K562 (cell line): ENCODE data around the gene SPATA32. TPM values are rescaled to one million over a fixed set of nuclear protein-coding genes. Genes with fewer than 3 reads are reported as not detected.

Experiments used
- ARID1B ChIP-seq: fragments of 450-650 bp; IDR thresholded peaks from 2 replicates; pipeline ENCODE4 v1.6.1; 2016; ENCODE audit warnings: antibody characterized with exemption, mild to moderate bottlenecking, inconsistent platforms
- CTCF ChIP-seq, 3 experiments: IDR thresholded peaks in 2 of 3; conservative IDR thresholded peaks in 1 of 3; 2 replicates each; pipeline ENCODE4 v1.5.1; 2011 to 2012; ENCODE audit warnings: low read length in 3 of 3, mild to moderate bottlenecking in 3 of 3, control low read depth in 2 of 3, improper control_type of control experiment in 1 of 3, inconsistent platforms in 1 of 3, low read depth in 1 of 3, mixed read lengths in 1 of 3, moderate library complexity in 1 of 3; ENCODE audit not compliant: insufficient read depth in 2 of 3
- GTF2A2 ChIP-seq: IDR thresholded peaks from 2 replicates; pipeline ENCODE4 v1.6.1; 2016; ENCODE audit warnings: mild to moderate bottlenecking, missing genetic modification characterization, missing compliant biosample characterization
- GTF2E2 ChIP-seq: fragments of 200-800 bp; sonication (Bioruptor generic); IDR thresholded peaks from 2 replicates; pipeline ENCODE4 v1.6.1; 2016; ENCODE audit warnings: missing genetic modification characterization, missing compliant biosample characterization
- HIVEP1 ChIP-seq: fragments of 250-450 bp; sonication (Bioruptor Pico); IDR thresholded peaks from 2 replicates; pipeline ENCODE4 v1.4.0; 2020; ENCODE audit warnings: mild to moderate bottlenecking
- KHSRP ChIP-seq: fragments of 450-650 bp; IDR thresholded peaks from 2 replicates; pipeline ENCODE4 v1.6.1; 2017
- NKRF ChIP-seq: fragments of 450-650 bp; IDR thresholded peaks from 2 replicates; pipeline ENCODE4 v1.6.1; 2016; ENCODE audit warnings: borderline replicate concordance
- NONO ChIP-seq, 2 experiments: fragments of 200-400 bp in 1 of 2; fragments of 450-650 bp in 1 of 2; formaldehyde crosslinking in 1 of 2; IDR thresholded peaks; 2 replicates each; pipeline ENCODE4 v1.6.1; 2017; ENCODE audit warnings: low read depth in 2 of 2, mild to moderate bottlenecking in 2 of 2, moderate library complexity in 2 of 2, low read length in 1 of 2
- NR2C1 ChIP-seq, 2 experiments: fragments of 450-650 bp; IDR thresholded peaks; 2 replicates each; pipeline ENCODE4 v1.6.1; 2017; ENCODE audit warnings: mild to moderate bottlenecking in 2 of 2, antibody characterized with exemption in 1 of 2, inconsistent platforms in 1 of 2, missing compliant biosample characterization in 1 of 2, missing genetic modification characterization in 1 of 2
- RNF219 ChIP-seq: fragments of 250-450 bp; sonication (Bioruptor Pico); IDR thresholded peaks from 2 replicates; pipeline ENCODE4 v1.5.0; 2022; ENCODE audit warnings: mild to moderate bottlenecking
- TAF7 ChIP-seq: fragments of 450-650 bp; IDR thresholded peaks from 2 replicates; pipeline ENCODE4 v1.6.1; 2016; ENCODE audit warnings: missing genetic modification characterization, missing compliant biosample characterization
- TEAD1 ChIP-seq, 2 experiments: fragments of 450-650 bp in 1 of 2; sonication (generic) in 1 of 2; formaldehyde crosslinking; IDR thresholded peaks; 2 replicates each; pipeline versions ENCODE4 v1.4.0 to v1.8.0; 2020 to 2022; ENCODE audit warnings: mild to moderate bottlenecking in 2 of 2, missing genetic modification reagents in 1 of 2
- UBTF ChIP-seq, 2 experiments: IDR thresholded peaks; 2 replicates each; pipeline ENCODE4 v1.6.1; 2012; ENCODE audit warnings: improper control_type of control experiment in 2 of 2, low read depth in 2 of 2, low read length in 2 of 2, borderline replicate concordance in 1 of 2
- ZBTB7A ChIP-seq: IDR thresholded peaks from 2 replicates; pipeline ENCODE4 v1.6.1; 2011; ENCODE audit warnings: low read depth, mild to moderate bottlenecking, low read length, moderate library complexity, borderline replicate concordance; ENCODE audit not compliant: control insufficient read depth
- ZNF347 ChIP-seq: fragments of 450-650 bp; formaldehyde crosslinking; IDR thresholded peaks from 2 replicates; pipeline ENCODE4 v1.4.0; 2020; ENCODE audit warnings: low read depth, mild to moderate bottlenecking, moderate library complexity
- ZNF695 ChIP-seq: fragments of 450-650 bp; formaldehyde crosslinking; IDR thresholded peaks from 2 replicates; pipeline ENCODE4 v1.4.0; 2020; ENCODE audit warnings: mild to moderate bottlenecking, moderate library complexity
- ZNF707 ChIP-seq: fragments of 250-450 bp; sonication (Bioruptor Pico); conservative IDR thresholded peaks from 2 replicates; pipeline ENCODE4 v1.8.0; 2022; ENCODE audit warnings: inconsistent platforms, mild to moderate bottlenecking, moderate library complexity
- polyA plus RNA-seq, 8 experiments: library from polyadenylated mRNA; depleted of rRNA in 4 of 8; stranded (reverse) in 5 of 8; unstranded in 3 of 8; fragments of >200 nt; fragmentation: Nextera tagmentation in 2 of 8; fragmentation: Illumina TruSeq in 1 of 8; extraction: Ambion mirVana in 2 of 8; extraction: Trizol in 1 of 8; gene quantifications; 2 replicates each; pipeline versions ENCODE4 v1.2.1 to v1.2.3, GENCODE V29; 2011 to 2014; ENCODE audit warnings: inconsistent platforms in 1 of 8, missing spikeins in 1 of 8
- total RNA-seq, 7 experiments: library from RNA; depleted of rRNA in 6 of 7; stranded (reverse); fragments of >200 nt in 6 of 7; fragmentation: Illumina TruSeq in 2 of 7; extraction: Trizol in 2 of 7; gene quantifications; 2 replicates each; pipeline versions ENCODE4 v1.2.1 to v1.2.3, GENCODE V29; 2011 to 2021; ENCODE audit warnings: low replicate concordance in 1 of 7

Gene SPATA32
- total and polyA plus RNA-seq, 9 of the 15 experiments (the other 6 are each of a cell fraction or from before 2014, with no cell fraction given), result 0.03 to 0.06 TPM; not detected in 7

- TF ChIP-seq UBTF (IDR thresholded peaks at IDR 0.05; ENCODE audit: borderline replicate concordance in 1 of 2, low read depth in 2 of 2, low read length in 2 of 2) (no peak), KHSRP (no peak), ARID1B (no peak), TAF7 (no peak), ZNF707 (CRISPR knock-in tag) (no peak), ZNF695 (CRISPR knock-in tag) (no peak), NONO (IDR thresholded peaks at IDR 0.05; ENCODE audit: low read depth in 2 of 2, low read length in 1 of 2) (no peak), RNF219 (CRISPR knock-in tag) (no peak), GTF2A2 (tag) (no peak), ZBTB7A (peak; percentile 66; the same call in 1 of the 2 replicates), NR2C1 (IDR thresholded peaks at IDR 0.05) (no peak), NR2C1 (tag; IDR thresholded peaks at IDR 0.05) (no peak), NKRF (no peak), CTCF (IDR thresholded peaks at IDR 0.05 in 2 of 3, conservative IDR thresholded peaks at IDR 0.05 in 1 of 3; ENCODE audit: insufficient read depth in 2 of 3, low read depth in 1 of 3, low read length in 3 of 3) (peak; percentile 42 to 54 (median 53); a peak in 5 of 6 replicates), ZNF347 (no peak), HIVEP1 (CRISPR knock-in tag) (no peak), TEAD1 (CRISPR knock-in tag; IDR thresholded peaks at IDR 0.05) (peak in 1 of 2 experiments; percentile 4; a peak in 1 of 4 replicates), GTF2E2 (tag) (peak; percentile 29; the same call in 1 of the 2 replicates)
Measured at GRCh38 chr17:45246861-45247428, 14.9 kb downstream of the SPATA32 start (continued).
